ENCODE measurements around the gene C3orf18. TPM values are rescaled to one million over a fixed set of nuclear protein-coding genes. Genes with fewer than 3 reads are reported as not detected.

The C3orf18 gene
- total and polyA plus RNA-seq, 2 experiments from 2014 or later, result 2.4 to 7.7 TPM

DNA sequence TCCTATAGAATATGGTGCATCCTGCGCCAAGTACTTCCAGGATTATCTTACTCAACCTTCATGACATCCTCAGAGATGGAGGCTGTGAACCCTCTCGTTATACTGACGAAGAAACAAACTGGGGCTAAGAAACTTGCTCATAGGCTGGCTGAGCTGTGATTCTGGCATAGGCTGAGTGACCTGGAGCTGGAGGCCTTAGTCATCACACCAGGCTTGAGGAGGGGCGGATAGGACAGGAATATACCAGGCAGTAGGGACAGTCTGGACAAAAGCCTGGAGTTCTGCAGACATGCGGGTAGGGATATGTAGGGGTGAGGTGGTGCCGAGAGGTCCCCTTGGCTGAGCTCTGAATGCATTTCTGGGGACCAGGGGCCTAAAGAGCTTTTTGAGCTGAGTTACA lies 19.8 kb upstream of the C3orf18 start:
- H3K27me3 ChIP-seq (ENCODE audit: insufficient read depth), result no peaks in the 10 kb centered on the region
- Mint-ChIP-seq H3K4me1 (peaks cover 6% of the 10 kb centered on the region), H3K9me3 (no peaks in the 10 kb centered on the region), H3K4me3 (no peak overlapping the region), H3K27me3 (ENCODE audit: insufficient read depth, low read depth, poor library complexity) (no peaks in the 10 kb centered on the region), H3K36me3 (ENCODE audit: low read depth) (peaks cover 3% of the 10 kb centered on the region; the same call in 2 of the 3 replicates), H3K27ac (no peak overlapping the region)
- no peaks in the 10 kb centered on the region for H3K4me1 ChIP-seq (ENCODE audit: insufficient read depth)
- no peaks in the 10 kb centered on the region for H3K79me2 ChIP-seq (replicated peaks; ENCODE audit: insufficient read depth)
- no peak overlapping the region for H3K27ac ChIP-seq (ENCODE audit: low read depth)
- no peak overlapping the region for H2AFZ ChIP-seq
- no peak overlapping the region for H3K4me2 ChIP-seq
- ATAC-seq (no peak), DNase-seq (ENCODE audit: low spot score) (no peak)
- no peaks in the 10 kb centered on the region for H3F3A ChIP-seq (replicated peaks; ENCODE audit: low read depth)
- no peaks in the 10 kb centered on the region for H3K36me3 ChIP-seq (ENCODE audit: insufficient read depth)
- no peak overlapping the region for H3K4me3 ChIP-seq
- TF ChIP-seq CREB1 (CRISPR knock-in tag; IDR thresholded peaks at IDR 0.05; ENCODE audit: low read depth), result no peak
- TF ChIP-seq POLR2AphosphoS5 (IDR thresholded peaks at IDR 0.05; ENCODE audit: low read depth), result no peak
- TF ChIP-seq, protein P1, sequence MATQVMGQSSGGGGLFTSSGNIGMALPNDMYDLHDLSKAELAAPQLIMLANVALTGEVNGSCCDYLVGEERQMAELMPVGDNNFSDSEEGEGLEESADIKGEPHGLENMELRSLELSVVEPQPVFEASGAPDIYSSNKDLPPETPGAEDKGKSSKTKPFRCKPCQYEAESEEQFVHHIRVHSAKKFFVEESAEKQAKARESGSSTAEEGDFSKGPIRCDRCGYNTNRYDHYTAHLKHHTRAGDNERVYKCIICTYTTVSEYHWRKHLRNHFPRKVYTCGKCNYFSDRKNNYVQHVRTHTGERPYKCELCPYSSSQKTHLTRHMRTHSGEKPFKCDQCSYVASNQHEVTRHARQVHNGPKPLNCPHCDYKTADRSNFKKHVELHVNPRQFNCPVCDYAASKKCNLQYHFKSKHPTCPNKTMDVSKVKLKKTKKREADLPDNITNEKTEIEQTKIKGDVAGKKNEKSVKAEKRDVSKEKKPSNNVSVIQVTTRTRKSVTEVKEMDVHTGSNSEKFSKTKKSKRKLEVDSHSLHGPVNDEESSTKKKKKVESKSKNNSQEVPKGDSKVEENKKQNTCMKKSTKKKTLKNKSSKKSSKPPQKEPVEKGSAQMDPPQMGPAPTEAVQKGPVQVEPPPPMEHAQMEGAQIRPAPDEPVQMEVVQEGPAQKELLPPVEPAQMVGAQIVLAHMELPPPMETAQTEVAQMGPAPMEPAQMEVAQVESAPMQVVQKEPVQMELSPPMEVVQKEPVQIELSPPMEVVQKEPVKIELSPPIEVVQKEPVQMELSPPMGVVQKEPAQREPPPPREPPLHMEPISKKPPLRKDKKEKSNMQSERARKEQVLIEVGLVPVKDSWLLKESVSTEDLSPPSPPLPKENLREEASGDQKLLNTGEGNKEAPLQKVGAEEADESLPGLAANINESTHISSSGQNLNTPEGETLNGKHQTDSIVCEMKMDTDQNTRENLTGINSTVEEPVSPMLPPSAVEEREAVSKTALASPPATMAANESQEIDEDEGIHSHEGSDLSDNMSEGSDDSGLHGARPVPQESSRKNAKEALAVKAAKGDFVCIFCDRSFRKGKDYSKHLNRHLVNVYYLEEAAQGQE (IDR thresholded peaks at IDR 0.05; ENCODE audit: unreplicated experiment), result no peak
- no peak for TF ChIP-seq ZNF114 (CRISPR knock-in tag; IDR thresholded peaks at IDR 0.05)
- TF ChIP-seq, protein P2, sequence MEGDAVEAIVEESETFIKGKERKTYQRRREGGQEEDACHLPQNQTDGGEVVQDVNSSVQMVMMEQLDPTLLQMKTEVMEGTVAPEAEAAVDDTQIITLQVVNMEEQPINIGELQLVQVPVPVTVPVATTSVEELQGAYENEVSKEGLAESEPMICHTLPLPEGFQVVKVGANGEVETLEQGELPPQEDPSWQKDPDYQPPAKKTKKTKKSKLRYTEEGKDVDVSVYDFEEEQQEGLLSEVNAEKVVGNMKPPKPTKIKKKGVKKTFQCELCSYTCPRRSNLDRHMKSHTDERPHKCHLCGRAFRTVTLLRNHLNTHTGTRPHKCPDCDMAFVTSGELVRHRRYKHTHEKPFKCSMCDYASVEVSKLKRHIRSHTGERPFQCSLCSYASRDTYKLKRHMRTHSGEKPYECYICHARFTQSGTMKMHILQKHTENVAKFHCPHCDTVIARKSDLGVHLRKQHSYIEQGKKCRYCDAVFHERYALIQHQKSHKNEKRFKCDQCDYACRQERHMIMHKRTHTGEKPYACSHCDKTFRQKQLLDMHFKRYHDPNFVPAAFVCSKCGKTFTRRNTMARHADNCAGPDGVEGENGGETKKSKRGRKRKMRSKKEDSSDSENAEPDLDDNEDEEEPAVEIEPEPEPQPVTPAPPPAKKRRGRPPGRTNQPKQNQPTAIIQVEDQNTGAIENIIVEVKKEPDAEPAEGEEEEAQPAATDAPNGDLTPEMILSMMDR (conservative IDR thresholded peaks at IDR 0.05; ENCODE audit: low read depth in 2 of 2), result no peak
- no peak for TF ChIP-seq ZNF331 (CRISPR knock-in tag; IDR thresholded peaks at IDR 0.05; ENCODE audit: low read depth)
- TF ChIP-seq NANOG (IDR thresholded peaks at IDR 0.05; ENCODE audit: borderline replicate concordance), result no peak
- TF ChIP-seq ETS1 (IDR thresholded peaks at IDR 0.05), result no peak
- TF ChIP-seq, protein P3, sequence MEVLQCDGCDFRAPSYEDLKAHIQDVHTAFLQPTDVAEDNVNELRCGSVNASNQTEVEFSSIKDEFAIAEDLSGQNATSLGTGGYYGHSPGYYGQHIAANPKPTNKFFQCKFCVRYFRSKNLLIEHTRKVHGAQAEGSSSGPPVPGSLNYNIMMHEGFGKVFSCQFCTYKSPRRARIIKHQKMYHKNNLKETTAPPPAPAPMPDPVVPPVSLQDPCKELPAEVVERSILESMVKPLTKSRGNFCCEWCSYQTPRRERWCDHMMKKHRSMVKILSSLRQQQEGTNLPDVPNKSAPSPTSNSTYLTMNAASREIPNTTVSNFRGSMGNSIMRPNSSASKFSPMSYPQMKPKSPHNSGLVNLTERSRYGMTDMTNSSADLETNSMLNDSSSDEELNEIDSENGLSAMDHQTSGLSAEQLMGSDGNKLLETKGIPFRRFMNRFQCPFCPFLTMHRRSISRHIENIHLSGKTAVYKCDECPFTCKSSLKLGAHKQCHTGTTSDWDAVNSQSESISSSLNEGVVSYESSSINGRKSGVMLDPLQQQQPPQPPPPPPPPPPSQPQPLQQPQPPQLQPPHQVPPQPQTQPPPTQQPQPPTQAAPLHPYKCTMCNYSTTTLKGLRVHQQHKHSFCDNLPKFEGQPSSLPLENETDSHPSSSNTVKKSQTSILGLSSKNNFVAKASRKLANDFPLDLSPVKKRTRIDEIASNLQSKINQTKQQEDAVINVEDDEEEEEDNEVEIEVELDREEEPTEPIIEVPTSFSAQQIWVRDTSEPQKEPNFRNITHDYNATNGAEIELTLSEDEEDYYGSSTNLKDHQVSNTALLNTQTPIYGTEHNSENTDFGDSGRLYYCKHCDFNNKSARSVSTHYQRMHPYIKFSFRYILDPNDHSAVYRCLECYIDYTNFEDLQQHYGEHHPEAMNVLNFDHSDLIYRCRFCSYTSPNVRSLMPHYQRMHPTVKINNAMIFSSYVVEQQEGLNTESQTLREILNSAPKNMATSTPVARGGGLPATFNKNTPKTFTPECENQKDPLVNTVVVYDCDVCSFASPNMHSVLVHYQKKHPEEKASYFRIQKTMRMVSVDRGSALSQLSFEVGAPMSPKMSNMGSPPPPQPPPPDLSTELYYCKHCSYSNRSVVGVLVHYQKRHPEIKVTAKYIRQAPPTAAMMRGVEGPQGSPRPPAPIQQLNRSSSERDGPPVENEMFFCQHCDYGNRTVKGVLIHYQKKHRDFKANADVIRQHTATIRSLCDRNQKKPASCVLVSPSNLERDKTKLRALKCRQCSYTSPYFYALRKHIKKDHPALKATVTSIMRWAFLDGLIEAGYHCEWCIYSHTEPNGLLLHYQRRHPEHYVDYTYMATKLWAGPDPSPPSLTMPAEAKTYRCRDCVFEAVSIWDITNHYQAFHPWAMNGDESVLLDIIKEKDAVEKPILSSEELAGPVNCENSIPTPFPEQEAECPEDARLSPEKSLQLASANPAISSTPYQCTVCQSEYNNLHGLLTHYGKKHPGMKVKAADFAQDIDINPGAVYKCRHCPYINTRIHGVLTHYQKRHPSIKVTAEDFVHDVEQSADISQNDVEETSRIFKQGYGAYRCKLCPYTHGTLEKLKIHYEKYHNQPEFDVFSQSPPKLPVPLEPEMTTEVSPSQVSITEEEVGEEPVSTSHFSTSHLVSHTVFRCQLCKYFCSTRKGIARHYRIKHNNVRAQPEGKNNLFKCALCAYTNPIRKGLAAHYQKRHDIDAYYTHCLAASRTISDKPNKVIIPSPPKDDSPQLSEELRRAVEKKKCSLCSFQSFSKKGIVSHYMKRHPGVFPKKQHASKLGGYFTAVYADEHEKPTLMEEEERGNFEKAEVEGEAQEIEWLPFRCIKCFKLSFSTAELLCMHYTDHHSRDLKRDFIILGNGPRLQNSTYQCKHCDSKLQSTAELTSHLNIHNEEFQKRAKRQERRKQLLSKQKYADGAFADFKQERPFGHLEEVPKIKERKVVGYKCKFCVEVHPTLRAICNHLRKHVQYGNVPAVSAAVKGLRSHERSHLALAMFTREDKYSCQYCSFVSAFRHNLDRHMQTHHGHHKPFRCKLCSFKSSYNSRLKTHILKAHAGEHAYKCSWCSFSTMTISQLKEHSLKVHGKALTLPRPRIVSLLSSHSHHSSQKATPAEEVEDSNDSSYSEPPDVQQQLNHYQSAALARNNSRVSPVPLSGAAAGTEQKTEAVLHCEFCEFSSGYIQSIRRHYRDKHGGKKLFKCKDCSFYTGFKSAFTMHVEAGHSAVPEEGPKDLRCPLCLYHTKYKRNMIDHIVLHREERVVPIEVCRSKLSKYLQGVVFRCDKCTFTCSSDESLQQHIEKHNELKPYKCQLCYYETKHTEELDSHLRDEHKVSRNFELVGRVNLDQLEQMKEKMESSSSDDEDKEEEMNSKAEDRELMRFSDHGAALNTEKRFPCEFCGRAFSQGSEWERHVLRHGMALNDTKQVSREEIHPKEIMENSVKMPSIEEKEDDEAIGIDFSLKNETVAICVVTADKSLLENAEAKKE (CRISPR knock-in tag; IDR thresholded peaks at IDR 0.05), result no peak
- TF ChIP-seq EZH2phosphoT487 (IDR thresholded peaks at IDR 0.05; ENCODE audit: unreplicated experiment), result no peak
- TF ChIP-seq STAT1 (IDR thresholded peaks at IDR 0.05; ENCODE audit: unreplicated experiment), result no peak
- H3K9me2 ChIP-seq (ENCODE audit: insufficient read depth), result no peaks in the 10 kb centered on the region
- no peaks in the 10 kb centered on the region; the same call in 1 of the 2 replicates for H4K20me1 ChIP-seq (replicated peaks; ENCODE audit: insufficient read depth)

Data from GM23338 (cell line).